DMS79 treated with DMSO at 0.1 percent for 48 hours (cell line): Measurements from ENCODE around the gene CST4.
"Not testable (repeated sequence)": the region's sequence is repeated elsewhere in the genome, so short reads cannot be mapped to it uniquely, and the experiment has no call there.

Source experiments
- DNase-seq: peaks from one replicate; lab custom pipeline; 2025; lab: John Stamatoyannopoulos, UW

CST4 gene

DNA sequence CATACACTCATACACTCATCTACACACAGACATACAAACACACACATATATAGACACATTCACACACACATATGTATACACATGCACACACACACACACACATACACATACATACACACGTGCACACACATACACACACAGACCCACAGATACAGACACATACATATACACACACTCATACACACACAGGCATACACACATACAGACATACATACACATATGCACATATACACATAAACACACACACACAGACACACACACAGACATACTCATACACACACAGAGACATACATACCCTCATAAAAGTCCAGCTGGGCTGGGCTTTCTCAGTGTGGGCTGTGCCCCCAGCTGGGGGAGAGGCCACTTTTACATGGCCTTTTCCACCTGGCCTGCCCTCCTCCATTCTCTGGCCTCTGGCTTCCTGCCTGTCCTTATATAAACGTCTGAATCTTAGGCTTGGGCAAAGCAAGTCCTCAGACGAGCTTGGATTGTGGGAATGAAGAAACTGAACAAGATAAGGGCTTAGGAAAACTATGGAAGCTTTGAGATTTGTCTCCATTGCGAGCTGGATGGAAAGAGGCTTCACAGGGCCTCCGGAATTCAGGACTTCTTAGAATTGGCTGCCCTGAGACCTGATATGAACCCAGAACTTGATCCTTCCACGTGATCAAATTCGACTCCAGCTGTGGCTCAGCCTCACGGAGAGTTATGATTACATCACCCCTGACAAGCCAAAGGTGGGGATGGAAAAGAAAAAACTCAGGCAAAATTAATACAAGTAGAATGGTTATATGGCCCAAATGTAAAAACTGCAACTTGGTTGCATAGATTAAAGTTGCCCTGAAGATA is 28.6 kb downstream of the CST4 start:
- no peak for DNase-seq

DNA sequence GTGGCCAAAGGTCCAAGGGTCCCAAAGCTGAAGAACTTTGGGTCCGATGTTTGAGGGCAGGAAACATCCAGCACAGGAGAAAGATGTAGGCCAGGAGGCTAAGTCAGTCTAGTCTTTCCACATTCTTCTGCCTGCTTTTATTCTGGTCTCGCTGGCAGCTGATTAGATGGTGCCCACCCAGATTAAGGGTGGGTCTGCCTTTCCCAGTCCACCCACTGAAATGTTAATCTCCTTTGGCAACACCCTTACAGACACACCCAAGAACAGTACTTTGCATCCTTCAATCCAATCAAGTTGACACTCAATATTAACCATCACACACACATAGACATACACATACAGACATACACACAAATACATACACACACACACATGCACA is 29.2 kb downstream of the CST4 start:
- not testable (repeated sequence) for DNase-seq

DNA sequence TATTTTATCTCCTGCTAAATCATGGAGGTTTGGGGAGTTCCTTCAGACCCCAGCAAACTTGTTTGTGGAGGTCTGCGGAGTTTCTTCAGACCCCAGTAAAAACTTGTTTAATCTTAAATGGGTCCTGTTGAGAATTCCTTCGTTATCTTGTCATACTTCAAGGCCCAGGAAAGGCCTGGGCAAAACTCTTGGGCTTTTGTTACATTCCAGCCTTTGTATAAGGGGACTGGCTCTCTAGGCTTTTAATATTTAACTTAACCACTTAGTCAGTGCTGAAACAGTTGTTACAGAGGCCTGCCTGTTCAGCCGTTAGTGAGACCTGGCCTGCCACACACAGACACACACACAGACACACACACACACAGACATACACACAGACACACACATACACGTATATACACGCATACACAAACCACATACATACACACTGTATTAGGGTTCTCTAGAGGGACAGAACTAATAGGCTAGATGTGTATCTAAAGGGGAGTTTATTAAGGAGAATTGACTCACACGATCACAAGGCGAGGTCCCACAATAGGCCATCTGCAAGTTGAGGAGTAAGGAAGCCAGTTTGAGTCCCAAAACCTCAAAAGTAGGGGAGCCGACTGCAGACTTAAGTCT is 29.7 kb downstream of the CST4 start:
- no peak for DNase-seq

DNA sequence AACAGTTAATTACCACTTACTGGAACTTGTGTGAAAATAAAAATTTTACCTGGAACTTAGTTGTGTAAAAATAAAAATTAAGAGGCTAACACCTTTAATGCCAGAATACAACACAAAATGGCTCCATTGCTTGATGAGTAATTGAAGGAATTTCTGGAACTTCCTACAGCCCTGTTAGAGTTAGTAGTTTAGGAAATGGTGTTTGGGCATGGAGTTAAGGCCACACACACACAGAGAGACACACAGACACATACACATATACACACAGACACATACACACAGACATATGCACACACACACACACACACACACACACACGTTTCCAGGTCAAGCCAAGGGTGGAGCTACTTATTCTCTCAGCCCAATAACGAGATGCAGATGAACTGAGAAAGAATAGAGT is 30.5 kb downstream of the CST4 start:
- no peak for DNase-seq

GRCh38 chr20:23657202-23657601 is 31.6 kb downstream of the CST4 start:
- no peak for DNase-seq

DNA sequence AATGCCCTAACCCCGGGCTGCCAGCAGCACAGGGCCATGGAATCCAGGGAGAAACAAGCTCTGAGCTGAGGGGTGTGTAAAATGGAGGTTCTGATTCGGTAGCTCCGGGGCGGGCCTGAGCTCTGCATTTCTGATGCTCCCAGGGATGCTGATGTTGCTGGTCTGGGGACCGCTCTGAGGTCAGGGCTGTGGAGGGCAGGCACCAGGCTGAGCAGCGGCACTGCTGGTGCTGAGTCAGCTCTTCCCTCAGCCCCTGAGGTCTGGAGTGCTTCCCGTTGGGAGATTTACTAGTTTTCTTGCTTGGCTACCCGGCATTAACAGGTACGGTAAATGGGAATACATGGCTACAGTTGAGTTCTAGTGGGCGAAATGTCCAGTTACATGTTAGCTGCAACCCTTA is 32.5 kb downstream of the CST4 start:
- no peak for DNase-seq

DNA sequence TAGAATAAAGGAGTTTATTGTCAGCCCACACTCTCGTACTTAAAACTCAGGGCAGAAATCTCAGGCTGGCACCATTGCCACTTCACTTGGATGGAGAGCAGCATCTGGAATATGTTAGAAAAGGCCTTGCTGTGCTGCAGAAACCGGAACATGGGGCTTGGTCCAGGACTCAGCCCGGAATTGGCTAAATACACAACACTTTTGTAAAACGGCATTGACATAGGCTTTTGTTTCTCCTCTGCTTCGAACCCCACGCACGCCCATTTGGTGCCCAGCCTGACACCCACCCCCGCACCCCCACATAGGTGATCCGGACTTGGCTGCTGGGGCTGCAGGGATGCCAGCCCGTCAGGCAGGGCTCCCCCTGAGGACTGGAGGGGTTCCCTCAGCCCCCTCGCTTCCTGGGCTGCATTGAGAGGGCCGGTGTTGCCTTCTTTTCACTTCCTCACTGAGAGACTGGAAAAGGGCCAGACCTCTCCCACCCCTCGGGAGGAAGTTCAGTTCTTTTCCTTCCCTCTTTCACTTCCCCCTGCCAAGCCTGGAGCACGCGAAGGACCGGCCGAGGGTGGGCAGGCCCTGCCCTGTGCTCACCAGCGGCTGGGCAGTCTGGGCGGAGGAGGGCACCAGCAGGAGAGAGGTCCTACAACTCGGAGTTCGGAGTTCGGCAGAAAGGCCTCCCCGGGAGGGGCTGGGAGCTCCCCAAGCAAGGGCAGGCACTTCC is 33.2 kb downstream of the CST4 start:
- DNase-seq: no peak

- no peak for DNase-seq
Measured at GRCh38 chr20:23654717-23655116, 34.1 kb downstream of the CST4 start.

- no peak for DNase-seq
Measured at GRCh38 chr20:23654000-23654399, 34.8 kb downstream of the CST4 start.

GRCh38 chr20:23653400-23653938 is 35.4 kb downstream of the CST4 start:
- no peak for DNase-seq

- no peak for DNase-seq
Measured at GRCh38 chr20:23652926-23653325, 35.9 kb downstream of the CST4 start.

GRCh38 chr20:23652371-23652770 is 36.5 kb downstream of the CST4 start:
- no peak for DNase-seq

GRCh38 chr20:23651117-23651516 is 37.7 kb downstream of the CST4 start:
- no peak for DNase-seq

DNA sequence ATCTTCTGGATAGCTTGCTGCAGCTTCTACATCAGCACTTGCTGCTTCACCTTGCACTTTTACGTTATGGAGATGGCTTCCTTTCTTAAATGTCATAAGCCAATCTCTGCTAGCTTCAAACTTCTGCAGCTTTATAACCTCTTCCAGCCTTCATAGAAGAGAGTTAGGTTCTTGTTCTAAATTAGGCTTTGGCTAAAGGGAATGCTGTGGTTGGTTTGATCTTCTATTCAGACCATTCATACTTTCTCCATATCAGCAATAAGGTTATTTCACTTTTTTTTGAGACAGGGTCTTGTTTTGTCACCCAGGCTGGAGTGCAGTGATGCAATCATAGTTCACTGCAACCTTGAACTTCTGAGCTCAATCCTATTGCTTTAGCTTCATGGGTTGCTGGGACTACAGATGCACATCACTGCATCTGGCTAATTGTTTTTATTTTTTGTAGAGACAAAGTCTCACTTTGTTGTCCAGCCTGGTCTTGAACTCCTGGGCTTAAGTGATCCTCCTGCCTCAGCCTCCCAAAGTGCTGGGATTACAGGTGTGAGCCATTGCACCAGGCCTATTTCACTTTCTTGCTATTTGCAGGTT is 38.9 kb downstream of the CST4 start:
- DNase-seq: no peak

DNA sequence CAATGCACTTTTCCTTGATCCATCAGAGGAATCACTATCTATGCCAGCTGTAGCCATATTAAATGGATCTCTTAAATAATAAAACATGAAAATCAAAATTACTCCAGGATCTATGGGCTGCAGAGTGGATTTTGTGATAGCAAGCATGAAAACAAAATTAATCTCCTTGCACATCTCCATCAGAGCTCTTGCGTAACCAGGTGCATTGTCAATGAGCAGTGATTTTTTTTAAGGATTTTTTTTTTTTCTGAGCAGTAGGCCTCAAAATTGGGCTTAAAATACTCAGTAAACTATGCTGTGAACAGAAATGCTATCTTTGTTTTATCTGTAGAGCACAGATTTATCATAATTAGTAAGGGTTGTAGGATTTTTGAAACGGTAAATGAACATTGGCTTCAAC is 39.6 kb downstream of the CST4 start:
- DNase-seq: no peak

- no peak for DNase-seq
Measured at GRCh38 chr20:23647346-23647745, 41.5 kb downstream of the CST4 start.

- DNase-seq: no peak
Measured at GRCh38 chr20:23646106-23646873, 42.5 kb downstream of the CST4 start.

- DNase-seq: no peak
Measured at GRCh38 chr20:23645575-23645974, 43.3 kb downstream of the CST4 start.

GRCh38 chr20:23644164-23644563 is 44.7 kb downstream of the CST4 start:
- no peak for DNase-seq

GRCh38 chr20:23643659-23644058 is 45.2 kb downstream of the CST4 start:
- no peak for DNase-seq

GRCh38 chr20:23641936-23642751 is 46.7 kb downstream of the CST4 start:
- DNase-seq: no peak
